GM19240 (cell line): ENCODE data around the gene MARCHF11.

Experiments used
- DNase-seq: peaks from one replicate; pipeline ENCODE4 v3.0.0; 2011; ENCODE audit warnings: low spot score; ENCODE audit not compliant: insufficient read length

The MARCHF11 gene

GRCh38 chr5:16179511-16179935 lies at the start of gene MARCHF11:
TSS of gene MARCHF11 (minus strand) at chr5:16179791. CDS start at chr5:16179575, 216 bp downstream.
- DNase-seq = no peak

GRCh38 chr5:16225927-16226326 lies 46.3 kb upstream of the MARCHF11 start:
- DNase-seq = no peak

- DNase-seq = no peak
These were observed 12.7 kb upstream of the MARCHF11 start for GRCh38 chr5:16192311-16192710.

- no peak for DNase-seq
These were observed 1.1 kb upstream of the MARCHF11 start for GRCh38 chr5:16180789-16181082.

- no peak for DNase-seq
These were observed 571 bp upstream of the MARCHF11 start for GRCh38 chr5:16179936-16180788.

- DNase-seq = no peak
These were observed 732 bp downstream of the MARCHF11 start for GRCh38 chr5:16178745-16179372.

GRCh38 chr5:16169550-16169949 lies 10.0 kb downstream of the MARCHF11 start:
- no peak for DNase-seq

GRCh38 chr5:16160706-16161105 lies 18.9 kb downstream of the MARCHF11 start:
- no peak for DNase-seq

- DNase-seq = no peak
These were observed 20.0 kb downstream of the MARCHF11 start for GRCh38 chr5:16159636-16160035.

GRCh38 chr5:16156152-16156551 lies 23.4 kb downstream of the MARCHF11 start:
- no peak for DNase-seq

GRCh38 chr5:16152601-16153568 lies 26.7 kb downstream of the MARCHF11 start:
- no peak for DNase-seq

GRCh38 chr5:16149621-16150020 lies 30.0 kb downstream of the MARCHF11 start:
- DNase-seq = no peak

- DNase-seq = no peak
These were observed 32.3 kb downstream of the MARCHF11 start for GRCh38 chr5:16147179-16147900.

- no peak for DNase-seq
These were observed 35.2 kb downstream of the MARCHF11 start for GRCh38 chr5:16144416-16144815.

GRCh38 chr5:16143361-16144049 lies 36.1 kb downstream of the MARCHF11 start:
- DNase-seq = no peak

GRCh38 chr5:16140944-16141343 lies 38.6 kb downstream of the MARCHF11 start:
- no peak for DNase-seq

GRCh38 chr5:16140417-16140816 lies 39.2 kb downstream of the MARCHF11 start:
- no peak for DNase-seq

GRCh38 chr5:16137177-16137576 lies 42.4 kb downstream of the MARCHF11 start:
- no peak for DNase-seq

- no peak for DNase-seq
These were observed 44.1 kb downstream of the MARCHF11 start for GRCh38 chr5:16135506-16135905.

- DNase-seq = no peak
These were observed 44.6 kb downstream of the MARCHF11 start for GRCh38 chr5:16135003-16135402.

GRCh38 chr5:16134204-16134603 lies 45.4 kb downstream of the MARCHF11 start:
- DNase-seq = no peak
